ENCODE results near the gene CDH23. TPM values are rescaled to one million over a fixed set of nuclear protein-coding genes. Genes with fewer than 3 reads are reported as not detected.

Gene CDH23
- total and polyA plus RNA-seq, 9 of the 15 experiments (the other 6 are each of a cell fraction or from before 2014, with no cell fraction given): 0.18 to 1.2 (median 0.47) TPM

DNA sequence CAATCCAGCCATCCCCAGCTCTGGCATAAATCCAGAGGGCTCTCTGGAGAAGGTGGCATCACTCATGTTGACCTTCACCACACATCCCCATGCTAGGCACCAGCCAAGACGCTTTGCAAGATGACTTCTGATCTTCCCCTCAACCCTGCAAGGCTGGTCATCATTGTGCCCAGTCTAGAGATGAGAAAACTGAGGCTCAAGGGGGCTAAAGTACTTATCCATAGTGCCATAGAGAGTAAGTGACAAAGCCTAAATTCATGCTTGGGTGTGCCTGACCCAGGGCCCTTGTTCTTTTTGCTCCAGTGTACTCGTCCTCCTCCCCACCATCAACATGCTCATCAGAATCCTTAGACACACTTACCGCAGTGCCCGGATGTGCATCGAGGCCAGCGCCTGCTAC, 324.6 kb downstream of the CDH23 start (continued):
- TF ChIP-seq, protein P1, sequence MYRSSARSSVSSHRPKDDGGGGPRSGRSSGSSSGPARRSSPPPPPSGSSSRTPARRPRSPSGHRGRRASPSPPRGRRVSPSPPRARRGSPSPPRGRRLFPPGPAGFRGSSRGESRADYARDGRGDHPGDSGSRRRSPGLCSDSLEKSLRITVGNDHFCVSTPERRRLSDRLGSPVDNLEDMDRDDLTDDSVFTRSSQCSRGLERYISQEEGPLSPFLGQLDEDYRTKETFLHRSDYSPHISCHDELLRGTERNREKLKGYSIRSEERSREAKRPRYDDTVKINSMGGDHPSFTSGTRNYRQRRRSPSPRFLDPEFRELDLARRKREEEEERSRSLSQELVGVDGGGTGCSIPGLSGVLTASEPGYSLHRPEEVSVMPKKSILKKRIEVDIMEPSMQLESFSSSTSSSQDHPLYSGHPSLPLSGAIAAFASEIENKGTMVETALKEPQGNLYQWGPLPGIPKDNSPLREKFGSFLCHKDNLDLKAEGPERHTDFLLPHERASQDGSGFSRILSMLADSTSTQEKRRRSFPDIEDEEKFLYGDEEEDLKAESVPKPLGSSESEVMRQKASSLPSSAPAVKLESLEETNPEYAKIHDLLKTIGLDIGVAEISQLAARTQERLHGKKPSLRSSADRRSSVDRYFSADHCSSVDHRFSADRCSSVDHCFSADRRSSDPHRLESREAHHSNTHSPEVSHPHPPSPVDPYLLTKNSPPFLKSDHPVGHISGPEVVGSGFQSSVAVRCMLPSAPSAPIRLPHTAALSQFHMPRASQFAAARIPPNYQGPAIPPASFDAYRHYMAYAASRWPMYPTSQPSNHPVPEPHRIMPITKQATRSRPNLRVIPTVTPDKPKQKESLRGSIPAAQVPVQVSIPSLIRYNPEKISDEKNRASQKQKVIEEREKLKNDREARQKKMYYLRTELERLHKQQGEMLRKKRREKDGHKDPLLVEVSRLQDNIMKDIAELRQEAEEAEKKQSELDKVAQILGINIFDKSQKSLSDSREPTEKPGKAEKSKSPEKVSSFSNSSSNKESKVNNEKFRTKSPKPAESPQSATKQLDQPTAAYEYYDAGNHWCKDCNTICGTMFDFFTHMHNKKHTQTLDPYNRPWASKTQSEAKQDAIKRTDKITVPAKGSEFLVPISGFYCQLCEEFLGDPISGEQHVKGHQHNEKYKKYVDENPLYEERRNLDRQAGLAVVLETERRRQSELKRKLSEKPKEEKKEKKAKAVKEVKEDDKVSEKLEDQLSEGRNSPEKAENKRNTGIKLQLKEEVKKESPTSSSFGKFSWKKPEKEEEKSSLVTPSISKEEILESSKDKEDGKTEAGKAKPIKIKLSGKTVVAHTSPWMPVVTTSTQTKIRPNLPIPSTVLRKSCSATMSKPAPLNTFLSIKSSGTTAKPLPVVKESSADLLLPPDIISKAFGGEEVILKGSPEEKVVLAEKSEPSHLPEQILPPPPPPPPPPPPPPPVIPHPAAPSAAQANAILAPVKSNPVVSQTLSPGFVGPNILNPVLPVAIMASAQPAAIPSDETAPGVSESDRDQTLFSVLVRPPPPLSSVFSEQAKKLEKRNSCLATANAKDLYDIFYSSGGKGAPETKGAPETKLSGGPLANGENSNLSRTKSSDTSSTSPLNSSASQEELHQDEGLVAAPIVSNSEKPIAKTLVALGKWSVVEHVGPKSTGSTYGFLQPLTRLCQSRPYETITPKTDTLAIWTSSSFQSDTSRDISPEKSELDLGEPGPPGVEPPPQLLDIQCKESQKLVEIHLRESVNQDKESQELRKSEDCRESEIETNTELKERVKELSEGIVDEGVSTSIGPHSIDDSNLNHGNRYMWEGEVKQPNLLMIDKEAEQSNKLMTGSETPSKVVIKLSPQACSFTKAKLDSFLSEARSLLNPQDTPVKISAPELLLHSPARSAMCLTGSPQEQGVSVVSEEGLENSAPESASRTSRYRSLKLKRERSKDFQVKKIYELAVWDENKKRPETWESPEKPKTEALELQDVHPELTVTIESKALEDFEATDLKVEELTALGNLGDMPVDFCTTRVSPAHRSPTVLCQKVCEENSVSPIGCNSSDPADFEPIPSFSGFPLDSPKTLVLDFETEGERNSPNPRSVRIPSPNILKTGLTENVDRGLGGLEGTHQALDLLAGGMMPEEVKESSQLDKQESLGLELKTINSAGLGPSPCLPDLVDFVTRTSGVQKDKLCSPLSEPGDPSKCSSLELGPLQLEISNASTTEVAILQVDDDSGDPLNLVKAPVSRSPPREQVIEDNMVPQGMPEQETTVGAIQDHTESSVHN (IDR thresholded peaks at IDR 0.05; ENCODE audit: borderline replicate concordance in 1 of 2, low read depth in 1 of 2): no peak

DNA sequence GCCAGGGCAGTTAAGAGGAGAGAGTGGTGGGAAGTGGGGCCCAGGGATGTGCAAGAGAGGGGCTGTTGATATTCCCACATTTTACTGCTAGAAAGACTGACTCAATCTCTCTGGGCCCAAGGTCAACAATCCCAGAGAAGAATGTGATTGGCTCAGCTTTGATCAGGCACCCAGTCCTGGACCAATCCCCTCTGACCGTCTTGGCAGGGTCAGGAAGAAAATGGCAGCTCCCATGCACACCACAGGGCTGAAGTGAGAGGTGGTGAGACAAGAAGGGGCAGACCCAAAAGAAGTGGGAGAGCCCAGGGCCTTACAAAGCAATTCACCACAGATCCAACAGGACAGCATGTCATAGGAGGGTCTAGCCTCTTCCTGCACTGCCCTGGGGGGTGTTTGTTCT, 326.1 kb downstream of the CDH23 start:
- no peaks in the 10 kb centered on the region for H3K79me2 ChIP-seq (ENCODE audit: control insufficient read depth, insufficient read depth, low read length)
- intact Hi-C loops (cut with micrococcal nuclease) (no loop called here), in situ Hi-C loops (cut with MboI) (no loop called here)
- peak; percentile 20; the same call in 2 of the 3 replicates for ATAC-seq
- DNase-seq (ENCODE audit: extremely low read depth in 1 of 4, low spot score in 3 of 4): peak in 3 of 4 experiments; percentile 47 to 55 (median 53)
- POLR2A ChIA-PET: interaction anchor here (0.6 to 1.6 kb wide), 3 partner anchors 10 to 1349 kb away, joined by 3 read pairs; no protein-coding TSS in a partner anchor
- peaks cover 23 to 34% of the 10 kb centered on the region in 2 experiments for H3K4me1 ChIP-seq (replicated peaks in 1 of 2; ENCODE audit: control insufficient read depth in 2 of 2, insufficient read depth in 2 of 2, low read length in 2 of 2)
- peak overlapping the region; percentile 23; the same call in 1 of the 2 replicates for H2AFZ ChIP-seq (ENCODE audit: low read depth, low read length)
- WGBS (ENCODE audit: insufficient coverage, low coverage, missing lambda C conversion rate): 20% methylated on average over 1 of the region's 1 CpG
- H3K36me3 ChIP-seq (ENCODE audit: control insufficient read depth, insufficient read depth, low read length): no peaks in the 10 kb centered on the region
- H3K9ac ChIP-seq (ENCODE audit: insufficient read depth in 1 of 2, low read depth in 2 of 2, low read length in 2 of 2): no peak overlapping the region
- FAIRE-seq: no peak
- CTCF ChIA-PET (ENCODE audit: low intra/inter-chr PET ratio): no interaction called here
- H3K9me1 ChIP-seq (ENCODE audit: control insufficient read depth, insufficient read depth, low read length): no peaks in the 10 kb centered on the region
- no peaks in the 10 kb centered on the region for H3K9me3 ChIP-seq (replicated peaks; ENCODE audit: control insufficient read depth, insufficient read depth, low read depth, low read length)
- H3K4me2 ChIP-seq (ENCODE audit: insufficient read depth, low read length): no peak overlapping the region
- no peaks in the 10 kb centered on the region for H4K20me1 ChIP-seq (replicated peaks; ENCODE audit: control insufficient read depth, insufficient read depth, low read length)
- BruUV-seq (replicated peaks): no TSS peak
- H3K27me3 ChIP-seq (ENCODE audit: control insufficient read depth in 2 of 2, insufficient read depth in 2 of 2, low read length in 2 of 2): no peaks in the 10 kb centered on the region
- no peak overlapping the region for H3K4me3 ChIP-seq
- H3K27ac ChIP-seq (ENCODE audit: extremely low read depth, low read depth, low read length): no peak overlapping the region
- TF ChIP-seq WHSC1 (IDR thresholded peaks at IDR 0.05; ENCODE audit: low read length) (no peak), NFYB (IDR thresholded peaks at IDR 0.05; ENCODE audit: extremely low read depth, insufficient read length) (peak; percentile 16), SNIP1 (IDR thresholded peaks at IDR 0.05; ENCODE audit: low read depth) (no peak), CAMTA2 (CRISPR knock-in tag; conservative IDR thresholded peaks at IDR 0.05) (no peak)
- TF ChIP-seq, protein P2, sequence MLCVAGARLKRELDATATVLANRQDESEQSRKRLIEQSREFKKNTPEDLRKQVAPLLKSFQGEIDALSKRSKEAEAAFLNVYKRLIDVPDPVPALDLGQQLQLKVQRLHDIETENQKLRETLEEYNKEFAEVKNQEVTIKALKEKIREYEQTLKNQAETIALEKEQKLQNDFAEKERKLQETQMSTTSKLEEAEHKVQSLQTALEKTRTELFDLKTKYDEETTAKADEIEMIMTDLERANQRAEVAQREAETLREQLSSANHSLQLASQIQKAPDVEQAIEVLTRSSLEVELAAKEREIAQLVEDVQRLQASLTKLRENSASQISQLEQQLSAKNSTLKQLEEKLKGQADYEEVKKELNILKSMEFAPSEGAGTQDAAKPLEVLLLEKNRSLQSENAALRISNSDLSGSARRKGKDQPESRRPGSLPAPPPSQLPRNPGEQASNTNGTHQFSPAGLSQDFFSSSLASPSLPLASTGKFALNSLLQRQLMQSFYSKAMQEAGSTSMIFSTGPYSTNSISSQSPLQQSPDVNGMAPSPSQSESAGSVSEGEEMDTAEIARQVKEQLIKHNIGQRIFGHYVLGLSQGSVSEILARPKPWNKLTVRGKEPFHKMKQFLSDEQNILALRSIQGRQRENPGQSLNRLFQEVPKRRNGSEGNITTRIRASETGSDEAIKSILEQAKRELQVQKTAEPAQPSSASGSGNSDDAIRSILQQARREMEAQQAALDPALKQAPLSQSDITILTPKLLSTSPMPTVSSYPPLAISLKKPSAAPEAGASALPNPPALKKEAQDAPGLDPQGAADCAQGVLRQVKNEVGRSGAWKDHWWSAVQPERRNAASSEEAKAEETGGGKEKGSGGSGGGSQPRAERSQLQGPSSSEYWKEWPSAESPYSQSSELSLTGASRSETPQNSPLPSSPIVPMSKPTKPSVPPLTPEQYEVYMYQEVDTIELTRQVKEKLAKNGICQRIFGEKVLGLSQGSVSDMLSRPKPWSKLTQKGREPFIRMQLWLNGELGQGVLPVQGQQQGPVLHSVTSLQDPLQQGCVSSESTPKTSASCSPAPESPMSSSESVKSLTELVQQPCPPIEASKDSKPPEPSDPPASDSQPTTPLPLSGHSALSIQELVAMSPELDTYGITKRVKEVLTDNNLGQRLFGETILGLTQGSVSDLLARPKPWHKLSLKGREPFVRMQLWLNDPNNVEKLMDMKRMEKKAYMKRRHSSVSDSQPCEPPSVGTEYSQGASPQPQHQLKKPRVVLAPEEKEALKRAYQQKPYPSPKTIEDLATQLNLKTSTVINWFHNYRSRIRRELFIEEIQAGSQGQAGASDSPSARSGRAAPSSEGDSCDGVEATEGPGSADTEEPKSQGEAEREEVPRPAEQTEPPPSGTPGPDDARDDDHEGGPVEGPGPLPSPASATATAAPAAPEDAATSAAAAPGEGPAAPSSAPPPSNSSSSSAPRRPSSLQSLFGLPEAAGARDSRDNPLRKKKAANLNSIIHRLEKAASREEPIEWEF (CRISPR knock-in tag; IDR thresholded peaks at IDR 0.05): no peak
